Neuronal stem cell (in vitro differentiated cells): ENCODE measurements around the gene GABBR2.

ENCODE experiments used
- DNase-seq: peaks from one replicate; pipeline ENCODE4 v3.0.0-alpha.2; 2013; ENCODE audit warnings: low spot score
- H2AFZ ChIP-seq: one replicate; pipeline ENCODE4 v1.6.1; 2013; ENCODE audit warnings: mild to moderate bottlenecking, low read length, inconsistent platforms
- H2AK5ac ChIP-seq: 2 replicates; pipeline ENCODE4 v1.6.1; 2013; ENCODE audit warnings: low read depth, mild to moderate bottlenecking, inconsistent platforms, low read length, moderate library complexity, mixed read lengths
- H2BK120ac ChIP-seq: 2 replicates; pipeline ENCODE4 v1.6.1; 2013; ENCODE audit warnings: low read depth, mild to moderate bottlenecking, inconsistent platforms, low read length, moderate library complexity, mixed read lengths
- H2BK12ac ChIP-seq: one replicate; pipeline ENCODE4 v1.6.1; 2013; ENCODE audit warnings: low read length, inconsistent platforms
- H2BK15ac ChIP-seq: 2 replicates; pipeline ENCODE4 v1.6.1; 2013; ENCODE audit warnings: mild to moderate bottlenecking, low read length, inconsistent platforms, mixed read lengths
- H2BK5ac ChIP-seq: one replicate; pipeline ENCODE4 v1.6.1; 2013; ENCODE audit warnings: inconsistent platforms, mild to moderate bottlenecking, low read length, moderate library complexity
- H3K14ac ChIP-seq: one replicate; pipeline ENCODE4 v1.6.1; 2013; ENCODE audit warnings: low read length, inconsistent platforms
- H3K18ac ChIP-seq: 2 replicates; pipeline ENCODE4 v1.6.1; 2013; ENCODE audit warnings: low read length, inconsistent platforms
- H3K23ac ChIP-seq: 2 replicates; pipeline ENCODE4 v1.6.1; 2013; ENCODE audit warnings: low read depth, mild to moderate bottlenecking, mixed read lengths, low read length, inconsistent platforms; ENCODE audit not compliant: poor library complexity
- H3K27ac ChIP-seq: replicated peaks from 3 replicates; pipeline ENCODE4 v1.5.1; 2013; ENCODE audit warnings: low read length, inconsistent platforms
- H3K27me3 ChIP-seq, 3 experiments: 2 replicates each; pipeline ENCODE4 v1.6.1; 2013; ENCODE audit warnings: low read length in 3 of 3, mild to moderate bottlenecking in 2 of 3, inconsistent platforms in 1 of 3, low read depth in 1 of 3, mixed read lengths in 1 of 3, moderate library complexity in 1 of 3; ENCODE audit not compliant: control insufficient read depth in 3 of 3, insufficient read depth in 3 of 3
- H3K36me3 ChIP-seq, 2 donors: replicated peaks in 1 of 2; 2 replicates each; pipeline ENCODE4 v1.6.1; 2013; ENCODE audit warnings: low read length in 2 of 2; ENCODE audit not compliant: control insufficient read depth in 2 of 2, insufficient read depth in 2 of 2
- H3K4ac ChIP-seq: 2 replicates; pipeline ENCODE4 v1.6.1; 2013; ENCODE audit warnings: inconsistent platforms, mild to moderate bottlenecking, low read length, moderate library complexity
- H3K4me1 ChIP-seq, 2 donors: 1 replicate in 1 of 2; 2 replicates in 1 of 2; pipeline ENCODE4 v1.6.1; 2013; ENCODE audit warnings: low read length in 2 of 2, low read depth in 1 of 2; ENCODE audit not compliant: control insufficient read depth in 2 of 2, insufficient read depth in 1 of 2
- H3K4me2 ChIP-seq: one replicate; pipeline ENCODE4 v1.6.1; 2013; ENCODE audit warnings: mild to moderate bottlenecking, low read length, inconsistent platforms; ENCODE audit not compliant: insufficient read depth, poor library complexity, severe bottlenecking
- H3K4me3 ChIP-seq, 2 donors: 2 replicates each; pipeline ENCODE4 v1.5.1; 2013; ENCODE audit warnings: low read length in 2 of 2, mild to moderate bottlenecking in 2 of 2, inconsistent platforms in 1 of 2, moderate library complexity in 1 of 2
- H3K79me1 ChIP-seq: one replicate; pipeline ENCODE4 v1.6.1; 2013; ENCODE audit warnings: low read depth, mild to moderate bottlenecking, inconsistent platforms, low read length, moderate library complexity
- H3K9ac ChIP-seq: one replicate; pipeline ENCODE4 v1.6.1; 2013; ENCODE audit warnings: mild to moderate bottlenecking, low read depth, low read length, inconsistent platforms; ENCODE audit not compliant: poor library complexity
- H3K9me3 ChIP-seq, 2 donors: replicated peaks in 1 of 2; 2 replicates each; pipeline versions ENCODE3 to v1.6.1; 2013; ENCODE audit warnings: low read length in 2 of 2, mild to moderate bottlenecking in 2 of 2, inconsistent platforms in 1 of 2, low read depth in 1 of 2, mixed read lengths in 1 of 2, moderate library complexity in 1 of 2; ENCODE audit not compliant: control insufficient read depth in 2 of 2, insufficient read depth in 1 of 2
- H4K8ac ChIP-seq: one replicate; pipeline ENCODE4 v1.6.1; 2013; ENCODE audit warnings: low read depth, mild to moderate bottlenecking, inconsistent platforms, low read length, moderate library complexity
- H4K91ac ChIP-seq: one replicate; pipeline ENCODE4 v1.6.1; 2013; ENCODE audit warnings: low read length, low read depth, mild to moderate bottlenecking, inconsistent platforms; ENCODE audit not compliant: poor library complexity
- WGBS, 2 donors: extraction: QIAGEN DNeasy Blood & Tissue Kit; methylation state at CpG; one replicate each; pipeline ENCODE4 v1.1.7; 2013; ENCODE audit warnings: missing lambda C conversion rate in 2 of 2, mixed read lengths in 1 of 2; ENCODE audit not compliant: insufficient read length in 2 of 2, insufficient replicate concordance in 1 of 2; ENCODE audit errors: extremely low coverage in 2 of 2; 5-methylcytosine and 5-hydroxymethylcytosine counted together

GABBR2 gene

DNA sequence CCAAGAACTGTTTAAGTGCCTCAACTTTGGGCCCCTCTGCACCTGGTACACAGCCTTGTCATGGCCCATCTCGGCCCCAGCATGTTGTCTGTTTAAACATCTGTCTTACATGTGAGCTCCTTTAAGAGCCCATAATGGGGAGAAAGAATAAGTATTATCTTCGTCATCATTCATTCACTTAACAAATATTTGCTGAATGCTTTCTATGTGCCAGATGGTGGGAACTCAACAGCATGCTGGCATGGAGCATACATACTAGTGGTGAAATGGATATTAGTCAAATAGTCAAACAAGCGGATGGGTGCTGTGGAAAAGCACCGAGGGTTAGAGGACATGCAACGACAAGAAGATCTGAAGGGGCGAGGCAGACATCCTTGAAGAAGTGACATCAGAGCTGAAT, 54.5 kb downstream of the GABBR2 start:
- Histone ChIP-seq H3K4me2 (no peak overlapping the region), H3K14ac (no peak overlapping the region), H3K36me3 (no peaks in the 10 kb centered on the region), H2BK5ac (no peak overlapping the region), H3K4me3 (no peak overlapping the region), H3K27me3 (peaks cover 0 to 14% (median 0%) of the 10 kb centered on the region in 3 experiments), H2BK120ac (no peak overlapping the region), H2BK15ac (no peak overlapping the region), H3K9me3 (no peaks in the 10 kb centered on the region), H3K18ac (no peak overlapping the region), H3K79me1 (no peaks in the 10 kb centered on the region), H3K4ac (no peak overlapping the region), H3K27ac (no peak overlapping the region), H2BK12ac (no peak overlapping the region), H4K8ac (no peak overlapping the region), H2AFZ (no peak overlapping the region), H3K9ac (no peak overlapping the region), H2AK5ac (no peak overlapping the region), H3K4me1 (peaks cover 0 to 3% of the 10 kb centered on the region in 2 donors), H4K91ac (no peak overlapping the region), H3K23ac (no peak overlapping the region)
- no CpG with 5 or more reads among the region's 6 CpGs for WGBS, 2 donors
- DNase-seq, result no peak

DNA sequence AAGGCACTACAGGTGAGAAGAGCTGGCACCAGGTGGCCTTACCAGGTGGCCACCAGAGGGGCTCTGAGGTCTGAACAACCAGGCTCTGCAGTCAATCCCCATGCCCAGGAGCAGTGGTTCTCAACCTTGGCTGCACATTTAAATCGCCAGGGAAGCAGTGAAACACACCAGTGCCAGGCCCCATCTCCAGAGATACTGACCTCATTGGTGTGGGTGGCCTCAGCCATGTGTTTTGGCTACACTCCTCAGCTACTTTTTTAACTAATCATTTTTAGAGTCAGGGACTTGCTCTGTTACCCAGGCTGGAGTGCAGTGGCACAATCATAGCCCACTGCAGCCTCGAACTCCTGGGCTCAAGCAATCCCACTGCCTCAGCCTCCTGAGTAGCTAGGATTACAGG, 56.0 kb downstream of the GABBR2 start:
- no peak overlapping the region for H3K4me3 ChIP-seq
- H2AFZ ChIP-seq, result no peak overlapping the region
- H3K4me2 ChIP-seq, result no peak overlapping the region
- H3K27ac ChIP-seq, result no peak overlapping the region
- no peaks in the 10 kb centered on the region for H3K9me3 ChIP-seq
- no peaks in the 10 kb centered on the region for H3K36me3 ChIP-seq
- DNase-seq, result no peak
- no peak overlapping the region for H3K18ac ChIP-seq
- H3K9ac ChIP-seq, result no peak overlapping the region
- no peak overlapping the region for H3K4ac ChIP-seq
- WGBS, 2 donors, result no CpG with 5 or more reads among the region's 2 CpGs
- no peak overlapping the region for H3K23ac ChIP-seq
- no peak overlapping the region for H2AK5ac ChIP-seq
- H4K91ac ChIP-seq, result no peak overlapping the region
- no peak overlapping the region for H4K8ac ChIP-seq
- peaks cover 0 to 19% (median 0%) of the 10 kb centered on the region in 3 experiments for H3K27me3 ChIP-seq
- no peaks in the 10 kb centered on the region for H3K79me1 ChIP-seq
- H3K4me1 ChIP-seq, result peaks cover 0 to 8% of the 10 kb centered on the region in 2 donors
- H2BK120ac ChIP-seq, result no peak overlapping the region
- H2BK12ac ChIP-seq, result no peak overlapping the region
- H3K14ac ChIP-seq, result no peak overlapping the region
- no peak overlapping the region for H2BK15ac ChIP-seq
- H2BK5ac ChIP-seq, result no peak overlapping the region

DNA sequence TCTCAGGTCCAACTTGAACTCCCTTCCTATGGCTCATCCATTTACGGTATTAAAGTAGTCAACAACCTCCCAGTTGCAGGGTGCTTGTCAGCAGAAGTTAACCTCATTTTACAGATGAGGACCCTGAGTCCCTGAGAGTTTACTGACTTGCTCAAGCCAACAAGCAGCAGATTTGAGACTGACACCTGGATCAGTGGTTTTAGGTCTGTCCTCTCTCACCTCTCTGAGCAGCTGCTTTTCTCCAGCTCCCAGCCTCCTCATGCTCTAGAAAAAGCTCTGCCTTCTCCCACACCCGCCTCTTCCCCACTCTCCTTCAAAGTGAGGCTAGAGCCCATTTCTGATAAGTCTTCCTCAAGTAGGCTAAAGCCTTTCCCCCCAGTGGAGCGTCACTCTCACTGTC, 56.4 kb downstream of the GABBR2 start:
- Histone ChIP-seq H2AFZ (no peak overlapping the region), H4K8ac (no peak overlapping the region), H3K4me3 (no peak overlapping the region), H3K27ac (no peak overlapping the region), H3K4ac (no peak overlapping the region), H3K36me3 (no peaks in the 10 kb centered on the region), H2AK5ac (no peak overlapping the region), H2BK5ac (no peak overlapping the region), H3K4me1 (peaks cover 0 to 8% of the 10 kb centered on the region in 2 donors), H2BK12ac (no peak overlapping the region), H3K23ac (no peak overlapping the region), H4K91ac (no peak overlapping the region), H3K14ac (no peak overlapping the region), H3K9me3 (no peaks in the 10 kb centered on the region), H3K9ac (no peak overlapping the region), H2BK120ac (no peak overlapping the region), H3K18ac (no peak overlapping the region), H3K4me2 (no peak overlapping the region), H2BK15ac (no peak overlapping the region), H3K79me1 (no peaks in the 10 kb centered on the region), H3K27me3 (peaks cover 0 to 19% (median 0%) of the 10 kb centered on the region in 3 experiments)
- no peak for DNase-seq
- WGBS, 2 donors, result no CpG with 5 or more reads among the region's 3 CpGs

GRCh38 chr9:98647236-98647635, 61.5 kb downstream of the GABBR2 start:
- no peak overlapping the region for H3K4ac ChIP-seq

More at GRCh38 chr9:98647236-98647635, 61.5 kb downstream of the GABBR2 start:
- WGBS, 2 donors, result no CpG with 5 or more reads among the region's 10 CpGs
- H3K79me1 ChIP-seq, result no peaks in the 10 kb centered on the region
- peaks cover 0 to 27% (median 0%) of the 10 kb centered on the region in 3 experiments for H3K27me3 ChIP-seq
- H3K23ac ChIP-seq, result no peak overlapping the region
- no peak for DNase-seq
- H3K14ac ChIP-seq, result no peak overlapping the region
- no peak overlapping the region for H3K4me2 ChIP-seq
- no peak overlapping the region for H3K27ac ChIP-seq
- no peak overlapping the region for H2BK12ac ChIP-seq
- H3K4me3 ChIP-seq, result no peak overlapping the region
- H3K9ac ChIP-seq, result no peak overlapping the region
- no peaks in the 10 kb centered on the region for H3K36me3 ChIP-seq
- no peak overlapping the region for H2AFZ ChIP-seq
- H3K18ac ChIP-seq, result no peak overlapping the region
- H3K9me3 ChIP-seq, result peaks cover 0 to 3% of the 10 kb centered on the region in 2 donors
- no peak overlapping the region for H2BK120ac ChIP-seq
- H2BK15ac ChIP-seq, result no peak overlapping the region
- H4K8ac ChIP-seq, result no peak overlapping the region
- peaks cover 0 to 8% of the 10 kb centered on the region in 2 donors for H3K4me1 ChIP-seq
- H2BK5ac ChIP-seq, result no peak overlapping the region
- H2AK5ac ChIP-seq, result no peak overlapping the region
- H4K91ac ChIP-seq, result no peak overlapping the region
